ENCODE data around the gene LGR6.

DNA sequence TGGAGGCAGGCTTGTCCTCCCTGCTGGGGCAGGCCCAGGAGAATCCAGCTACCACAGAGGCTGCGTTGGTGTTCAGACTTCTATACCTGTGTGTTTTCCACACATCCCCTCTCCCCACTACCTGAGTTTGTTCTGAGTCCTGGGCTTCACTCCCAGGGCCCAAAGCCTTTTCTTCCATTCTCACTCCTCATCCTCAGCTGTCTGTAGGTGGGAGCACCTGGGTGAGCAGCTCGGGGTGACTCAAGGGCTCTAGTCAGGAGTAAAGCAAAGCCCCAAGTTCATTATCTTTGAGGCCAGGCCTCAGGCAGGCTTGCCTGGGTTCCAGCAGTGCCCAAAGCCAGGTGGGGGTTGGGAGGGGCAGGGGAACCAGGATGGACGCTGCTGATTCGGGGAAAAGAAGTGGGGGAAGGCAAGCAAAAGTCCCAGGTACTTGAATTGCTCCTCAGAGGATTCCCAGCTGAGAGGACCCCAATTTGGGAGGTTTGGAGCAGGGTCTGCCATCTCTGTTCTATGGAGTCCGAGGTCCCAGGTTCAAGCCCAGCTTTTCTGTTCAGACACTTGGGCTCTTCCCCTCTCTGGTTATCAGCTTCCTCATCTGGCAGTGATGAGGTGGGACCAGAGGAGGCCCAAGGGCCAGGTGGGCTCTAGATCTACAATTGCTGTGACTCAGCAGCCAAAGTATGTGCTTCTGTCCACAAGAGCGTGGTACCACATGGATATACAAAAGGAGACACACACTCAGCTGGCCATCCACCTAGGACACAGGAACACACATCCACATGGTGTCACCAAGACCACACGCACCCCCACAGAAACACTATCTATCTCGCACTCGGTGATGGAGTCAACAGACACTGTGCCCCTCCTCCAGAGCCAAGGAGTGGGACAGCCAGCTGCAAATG lies 27.4 kb upstream of the LGR6 start:
- TF ChIP-seq, protein P1, sequence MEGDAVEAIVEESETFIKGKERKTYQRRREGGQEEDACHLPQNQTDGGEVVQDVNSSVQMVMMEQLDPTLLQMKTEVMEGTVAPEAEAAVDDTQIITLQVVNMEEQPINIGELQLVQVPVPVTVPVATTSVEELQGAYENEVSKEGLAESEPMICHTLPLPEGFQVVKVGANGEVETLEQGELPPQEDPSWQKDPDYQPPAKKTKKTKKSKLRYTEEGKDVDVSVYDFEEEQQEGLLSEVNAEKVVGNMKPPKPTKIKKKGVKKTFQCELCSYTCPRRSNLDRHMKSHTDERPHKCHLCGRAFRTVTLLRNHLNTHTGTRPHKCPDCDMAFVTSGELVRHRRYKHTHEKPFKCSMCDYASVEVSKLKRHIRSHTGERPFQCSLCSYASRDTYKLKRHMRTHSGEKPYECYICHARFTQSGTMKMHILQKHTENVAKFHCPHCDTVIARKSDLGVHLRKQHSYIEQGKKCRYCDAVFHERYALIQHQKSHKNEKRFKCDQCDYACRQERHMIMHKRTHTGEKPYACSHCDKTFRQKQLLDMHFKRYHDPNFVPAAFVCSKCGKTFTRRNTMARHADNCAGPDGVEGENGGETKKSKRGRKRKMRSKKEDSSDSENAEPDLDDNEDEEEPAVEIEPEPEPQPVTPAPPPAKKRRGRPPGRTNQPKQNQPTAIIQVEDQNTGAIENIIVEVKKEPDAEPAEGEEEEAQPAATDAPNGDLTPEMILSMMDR (IDR thresholded peaks at IDR 0.05), result no peak
- TF ChIP-seq POLR2A (IDR thresholded peaks at IDR 0.05; ENCODE audit: low read depth) (no peak), EP300 (IDR thresholded peaks at IDR 0.05) (no peak), POLR2AphosphoS5 (IDR thresholded peaks at IDR 0.05) (no peak)

Measured in esophagus muscularis mucosa (tissue), 4 donors.